Kidney (tissue), 14 donors: ENCODE data around the gene MYO16. TPM values are rescaled to one million over a fixed set of nuclear protein-coding genes. Genes with fewer than 3 reads are reported as not detected.

Source experiments
- DNase-seq, 5 donors: peaks; one replicate each; pipeline ENCODE4 v3.0.0-alpha.2; 2013 to 2020
- FAIRE-seq: peaks from 2 replicates; lab custom pipeline; 2012; peaks lifted over from hg19 to GRCh38; lab: Jason Lieb, UNC
- H3K27ac ChIP-seq, 2 donors: one replicate each; pipeline ENCODE4 v1.7.0; 2013; ENCODE audit warnings: low read depth in 2 of 2, low read length in 2 of 2, inconsistent platforms in 1 of 2
- H3K27me3 ChIP-seq: one replicate; pipeline ENCODE4 v1.7.1; 2013; ENCODE audit warnings: low read length, inconsistent platforms; ENCODE audit not compliant: control insufficient read depth, insufficient read depth
- H3K36me3 ChIP-seq, 3 donors: one replicate each; pipeline versions ENCODE4 v1.7.0 to v1.7.1; 2013; ENCODE audit warnings: low read length in 3 of 3, control low read depth in 1 of 3, inconsistent platforms in 1 of 3; ENCODE audit not compliant: insufficient read depth in 3 of 3, control insufficient read depth in 2 of 3
- H3K4me1 ChIP-seq, 3 donors: one replicate each; pipeline versions ENCODE4 v1.7.0 to v1.7.1; 2013; ENCODE audit warnings: low read length in 3 of 3, inconsistent platforms in 1 of 3, low read depth in 1 of 3; ENCODE audit not compliant: control insufficient read depth in 2 of 3, insufficient read depth in 2 of 3
- H3K4me3 ChIP-seq, 3 donors: one replicate each; pipeline versions ENCODE4 v1.7.0 to v1.8.1; 2013; ENCODE audit warnings: low read length in 3 of 3, control low read depth in 1 of 3, inconsistent platforms in 1 of 3
- H3K9ac ChIP-seq, 3 donors: one replicate each; pipeline versions ENCODE4 v1.7.0 to v1.7.1; 2013; ENCODE audit warnings: low read length in 3 of 3, control low read depth in 1 of 3, inconsistent platforms in 1 of 3
- H3K9me3 ChIP-seq, 3 donors: one replicate each; pipeline versions ENCODE4 v1.7.0 to v1.7.1; 2013; ENCODE audit warnings: low read length in 3 of 3, control low read depth in 1 of 3, inconsistent platforms in 1 of 3; ENCODE audit not compliant: control insufficient read depth in 2 of 3, insufficient read depth in 1 of 3
- intact Hi-C: fragments of 100-400 bp; cut with DNase I; formaldehyde crosslinking; loops from one replicate; pipeline ENCODE4 v1.11.1; 2022
- polyA plus RNA-seq: library from polyadenylated mRNA; stranded (reverse); fragments of 350-450 nt; fragmentation: Illumina TruSeq; extraction: RNeasy Lipid Tissue Mini Kit (QIAGEN cat#74804); gene quantifications from one replicate; pipeline ENCODE4 v1.2.3, GENCODE V29; 2014; ENCODE audit warnings: low read depth, low replicate concordance; ENCODE audit not compliant: insufficient read depth
- total RNA-seq: library from RNA; stranded (reverse); fragmentation: NEBNext Ultra II Directional; extraction: Animal tissue kit (Norgen Biotek cat#: 25700); gene quantifications from one replicate; pipeline ENCODE4 v1.2.1, GENCODE V29; 2021
- TF ChIP-seq, protein P1 (sequence below): IDR thresholded peaks from 3 replicates; pipeline ENCODE4 v1.5.1; 2012; ENCODE audit warnings: mild to moderate bottlenecking, moderate library complexity, borderline replicate concordance; ENCODE audit not compliant: insufficient read depth; ENCODE audit errors: extremely low read depth
- donor health status: control.
- donor health status: control.
- donor health status: control.
- donor health status: control.
- donor health status: control.
- donor health status: DM: yes; HTN: yes; CAD: no.
- donor health status: Normal renal cell carcinoma (clear cell type).

The MYO16 gene
- total and polyA plus RNA-seq, 2 donors from 2014 or later, result 0.22 to 0.43 TPM

DNA sequence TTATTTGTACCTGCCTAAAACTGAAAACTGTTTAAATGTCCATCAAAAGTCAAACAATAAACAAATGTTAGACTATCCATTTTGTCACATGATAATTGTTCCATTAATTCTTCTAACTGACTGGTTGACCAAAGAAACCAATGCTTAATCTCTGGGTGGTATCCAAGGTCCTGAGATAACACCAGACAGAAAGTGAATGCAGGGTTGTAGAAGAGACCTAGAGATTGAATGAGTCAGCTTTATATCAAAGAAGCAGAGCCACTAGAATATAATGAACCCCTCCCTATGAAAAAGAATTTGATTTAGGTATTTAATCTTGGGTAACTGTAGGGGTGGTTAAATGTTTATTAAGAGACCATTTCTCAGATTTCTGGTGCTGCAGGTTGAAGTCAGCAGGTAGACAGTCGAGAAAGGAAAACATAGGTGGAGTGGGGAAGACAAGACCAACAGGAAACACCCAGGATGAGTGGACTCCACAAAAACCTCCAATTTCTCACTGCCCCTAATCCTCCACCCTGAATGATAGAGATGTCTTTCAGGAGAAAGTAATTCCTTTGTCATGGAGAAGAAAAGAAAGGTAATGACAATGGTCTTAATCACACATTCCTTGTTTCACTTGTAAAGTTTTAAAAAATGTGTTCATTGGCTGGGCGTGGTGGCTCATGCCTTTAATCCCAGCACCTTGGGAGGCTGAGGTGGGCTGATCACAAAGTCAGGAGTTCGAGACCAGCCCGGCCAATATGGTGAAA lies 620.5 kb downstream of the MYO16 start:
- TF ChIP-seq, protein P1, sequence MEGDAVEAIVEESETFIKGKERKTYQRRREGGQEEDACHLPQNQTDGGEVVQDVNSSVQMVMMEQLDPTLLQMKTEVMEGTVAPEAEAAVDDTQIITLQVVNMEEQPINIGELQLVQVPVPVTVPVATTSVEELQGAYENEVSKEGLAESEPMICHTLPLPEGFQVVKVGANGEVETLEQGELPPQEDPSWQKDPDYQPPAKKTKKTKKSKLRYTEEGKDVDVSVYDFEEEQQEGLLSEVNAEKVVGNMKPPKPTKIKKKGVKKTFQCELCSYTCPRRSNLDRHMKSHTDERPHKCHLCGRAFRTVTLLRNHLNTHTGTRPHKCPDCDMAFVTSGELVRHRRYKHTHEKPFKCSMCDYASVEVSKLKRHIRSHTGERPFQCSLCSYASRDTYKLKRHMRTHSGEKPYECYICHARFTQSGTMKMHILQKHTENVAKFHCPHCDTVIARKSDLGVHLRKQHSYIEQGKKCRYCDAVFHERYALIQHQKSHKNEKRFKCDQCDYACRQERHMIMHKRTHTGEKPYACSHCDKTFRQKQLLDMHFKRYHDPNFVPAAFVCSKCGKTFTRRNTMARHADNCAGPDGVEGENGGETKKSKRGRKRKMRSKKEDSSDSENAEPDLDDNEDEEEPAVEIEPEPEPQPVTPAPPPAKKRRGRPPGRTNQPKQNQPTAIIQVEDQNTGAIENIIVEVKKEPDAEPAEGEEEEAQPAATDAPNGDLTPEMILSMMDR, result no peak
- no peaks in the 10 kb centered on the region for H3K27me3 ChIP-seq
- H3K36me3 ChIP-seq, result no peaks in the 10 kb centered on the region
- H3K9ac ChIP-seq, result no peak overlapping the region
- no peaks in the 10 kb centered on the region for H3K9me3 ChIP-seq
- DNase-seq, result no peak
- no peak for FAIRE-seq
- H3K4me3 ChIP-seq, result no peak overlapping the region
- H3K27ac ChIP-seq, result no peak overlapping the region
- H3K4me1 ChIP-seq, result no peaks in the 10 kb centered on the region
- intact Hi-C loops, result no loop called here

DNA sequence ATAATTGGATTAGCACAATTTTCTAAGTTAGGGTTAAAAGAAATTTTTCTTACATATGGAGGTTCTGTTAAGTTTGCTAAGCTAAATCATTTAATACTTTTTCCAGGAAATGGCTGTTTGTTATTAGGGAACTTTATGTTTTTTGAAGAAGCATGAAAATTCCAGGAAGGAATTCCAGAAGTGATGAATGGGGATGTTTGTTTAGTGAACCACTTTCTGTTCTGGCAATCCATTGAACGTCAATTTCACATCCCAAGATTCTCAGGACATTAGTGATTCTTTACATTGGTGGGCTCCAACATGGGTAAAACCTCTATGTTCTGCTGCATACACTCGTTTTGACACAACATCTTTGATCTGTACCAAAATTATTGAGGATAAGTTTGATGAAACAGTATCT lies 622.5 kb downstream of the MYO16 start:
- Histone ChIP-seq H3K4me1 (no peaks in the 10 kb centered on the region), H3K9me3 (no peaks in the 10 kb centered on the region), H3K27me3 (no peaks in the 10 kb centered on the region), H3K36me3 (no peaks in the 10 kb centered on the region), H3K4me3 (no peak overlapping the region), H3K27ac (no peak overlapping the region), H3K9ac (no peak overlapping the region)
- FAIRE-seq, result no peak
- TF ChIP-seq, protein P1, result no peak
- DNase-seq, result no peak
- intact Hi-C loops, result no loop called here

DNA sequence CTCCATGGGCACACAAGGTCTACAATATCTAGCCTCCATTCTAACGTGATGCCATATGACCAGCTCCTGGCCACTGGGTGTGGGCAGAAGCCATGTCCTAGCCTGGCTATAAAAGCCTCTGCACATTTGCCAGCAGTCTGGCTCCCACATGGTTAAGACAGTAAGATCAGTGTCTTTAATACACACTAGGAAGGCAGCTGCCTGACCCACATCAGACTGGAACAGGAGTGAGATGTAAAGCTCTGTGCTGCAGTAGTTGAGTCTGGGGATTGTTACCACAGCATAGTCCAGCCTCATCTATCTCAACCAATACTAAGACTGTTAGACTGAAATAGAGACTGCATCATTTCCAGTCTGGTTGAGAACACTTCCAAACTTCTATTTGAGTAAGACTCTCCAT lies 623.9 kb downstream of the MYO16 start:
- Histone ChIP-seq H3K36me3 (no peaks in the 10 kb centered on the region), H3K4me3 (no peak overlapping the region), H3K9ac (no peak overlapping the region), H3K27ac (no peak overlapping the region), H3K27me3 (no peaks in the 10 kb centered on the region), H3K9me3 (no peaks in the 10 kb centered on the region), H3K4me1 (no peaks in the 10 kb centered on the region)
- TF ChIP-seq, protein P1, result no peak
- DNase-seq, result no peak
- intact Hi-C loops, result no loop called here
- FAIRE-seq, result no peak
